ENCODE results near the gene NUP210L. TPM values are rescaled to one million over a fixed set of nuclear protein-coding genes. Genes with fewer than 3 reads are reported as not detected.

The NUP210L gene
- total RNA-seq, 1 experiment from 2014 or later: not detected

- DNase-seq (ENCODE audit: low spot score): peak; percentile 96
Observed at GRCh38 chr1:153967107-153967999, 187.5 kb downstream of the NUP210L start, which contains the start of gene CREB3L4. Gene CREB3L4, plus strand, starts transcription at chr1:153967902. Its CDS starts 624 bp downstream, at chr1:153968526.

DNA sequence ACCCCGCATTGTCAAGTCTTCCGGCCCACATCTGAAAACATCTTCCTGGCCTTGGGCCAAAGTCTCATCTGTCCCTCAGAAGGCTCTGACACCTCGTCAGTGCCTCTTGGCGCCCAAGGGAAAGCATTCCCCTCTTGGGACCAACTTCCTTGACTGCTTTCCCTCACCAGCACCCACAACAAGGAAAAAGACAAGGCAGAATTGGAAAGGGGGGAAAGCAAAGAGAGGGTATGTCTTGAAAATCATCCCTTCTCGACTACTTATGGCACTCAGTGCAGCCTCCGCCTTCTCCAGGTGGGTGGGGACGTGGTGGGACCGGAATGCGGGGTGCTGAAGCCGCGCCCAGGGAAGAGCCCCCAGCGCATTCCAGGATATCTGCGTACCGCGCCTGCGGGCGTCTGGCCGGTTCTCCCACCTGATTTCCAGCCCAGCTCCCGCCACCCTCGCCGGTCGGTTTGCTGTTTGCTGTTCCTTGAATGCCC lies 191.0 kb downstream of the NUP210L start:
- peak; percentile 88 for DNase-seq (ENCODE audit: low spot score)

GRCh38 chr1:153963030-153963849 lies 191.6 kb downstream of the NUP210L start, which contains the start of gene SLC39A1:
Gene SLC39A1, minus strand, starts transcription at chr1:153963537. Its CDS starts 822 bp downstream, at chr1:153962715.
- peak; percentile 98 for DNase-seq (ENCODE audit: low spot score)

- DNase-seq (ENCODE audit: low spot score): peak; percentile 60
Observed at GRCh38 chr1:153962088-153963029, 192.5 kb downstream of the NUP210L start.

- DNase-seq (ENCODE audit: low spot score): no peak
Observed at GRCh38 chr1:153961421-153961820, 193.5 kb downstream of the NUP210L start.

DNA sequence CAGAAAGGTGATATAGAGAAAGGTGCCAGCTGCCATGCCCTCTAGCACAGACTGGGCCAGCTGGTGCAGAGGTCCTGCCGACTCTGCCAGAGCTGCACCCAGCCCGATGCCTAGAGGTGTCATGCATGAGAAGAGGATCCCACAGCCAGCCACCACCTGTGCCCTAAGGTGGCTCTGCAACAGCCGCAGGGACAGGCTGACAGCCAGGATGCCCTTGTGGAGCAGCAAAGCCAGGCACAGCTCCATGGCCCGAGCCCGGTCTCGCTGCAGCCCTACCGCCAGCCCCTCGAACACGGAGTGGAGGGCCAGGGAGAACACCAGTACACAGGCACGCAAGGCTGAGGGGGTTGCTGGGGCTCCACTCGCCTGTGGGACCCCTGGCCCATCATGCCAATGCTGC lies 194.7 kb downstream of the NUP210L start:
- no peak for DNase-seq (ENCODE audit: low spot score)

DNA sequence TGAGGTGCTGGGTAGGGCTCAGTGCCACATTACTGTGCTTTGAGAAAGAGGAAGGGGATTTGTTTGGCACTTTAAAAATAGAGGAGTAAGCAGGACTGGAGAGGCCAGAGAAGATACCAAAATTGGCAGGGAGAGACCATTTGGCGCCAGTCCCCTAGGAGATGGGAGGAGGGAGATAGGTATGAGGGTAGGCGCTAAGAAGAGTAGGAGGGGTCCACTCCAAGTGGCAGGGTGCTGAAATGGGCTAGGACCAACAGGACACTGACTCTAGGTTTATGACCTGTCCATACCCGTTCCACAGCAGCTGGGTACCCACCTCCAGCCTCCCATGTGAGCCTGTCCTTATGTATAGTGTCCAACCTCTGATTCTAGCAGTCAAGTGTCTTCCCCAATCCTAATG lies 195.4 kb downstream of the NUP210L start:
- DNase-seq (ENCODE audit: low spot score): no peak

DNA sequence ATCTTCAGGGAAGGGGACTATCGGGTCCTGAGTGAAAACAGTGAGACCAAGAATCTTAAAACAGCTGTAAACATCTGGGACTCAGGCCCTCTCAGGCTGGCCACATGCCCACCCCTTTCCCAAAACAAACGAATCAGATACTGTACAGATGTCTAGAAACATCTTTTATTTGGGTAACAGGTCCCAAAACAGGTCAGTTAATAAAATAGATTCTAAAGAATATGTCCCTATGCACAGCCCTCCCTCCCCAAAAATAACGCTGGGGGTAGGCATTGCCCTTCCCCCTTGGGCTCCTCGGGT lies 196.0 kb downstream of the NUP210L start:
- DNase-seq (ENCODE audit: low spot score): no peak

DNA sequence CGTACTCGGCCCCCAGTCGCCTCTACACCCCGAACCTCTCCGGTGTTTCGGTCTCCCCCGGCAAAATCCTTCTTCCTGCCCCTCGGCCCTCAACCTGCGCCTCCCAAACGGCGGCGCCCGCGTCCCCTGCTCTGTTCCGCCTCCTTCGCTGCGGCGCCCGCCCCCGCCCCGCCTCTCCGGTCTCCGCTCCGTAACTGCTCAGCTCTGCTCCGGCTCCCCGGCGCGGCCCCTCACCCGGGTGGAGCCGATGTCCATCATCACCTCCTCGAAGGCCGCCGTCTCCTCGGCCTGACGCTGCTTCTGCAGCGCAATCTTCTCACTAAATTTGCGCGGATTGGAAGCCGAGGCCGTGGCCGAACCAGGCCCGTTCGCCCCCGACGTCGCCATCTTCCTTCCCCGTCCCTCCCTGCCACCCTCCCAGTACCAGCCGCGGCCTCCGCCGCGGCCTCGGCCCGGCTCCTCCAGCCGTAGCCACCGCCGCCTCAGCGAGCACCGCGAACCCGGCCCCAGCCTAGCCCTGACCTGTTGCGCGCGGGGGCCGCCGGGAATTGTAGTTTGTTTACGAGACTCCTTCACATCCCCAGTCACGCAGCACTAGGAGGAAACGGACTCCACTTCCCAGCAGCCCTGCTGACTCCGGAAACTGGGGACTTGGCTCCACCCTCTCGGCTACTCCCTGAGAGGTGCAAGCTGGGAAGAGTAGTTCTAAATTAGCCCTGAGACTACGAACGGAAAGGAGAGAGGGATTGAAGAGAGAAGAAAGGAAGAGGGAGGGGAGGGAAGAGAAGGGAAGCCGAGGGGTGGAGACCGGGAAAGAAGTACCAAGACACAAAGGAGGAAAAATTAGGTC lies 196.5 kb downstream of the NUP210L start, which contains the start of gene CRTC2:
TSS of gene CRTC2 (minus strand) at position 502 of the 850 bp plus-strand sequence. CDS start at position 387, 115 bp downstream.
- DNase-seq (ENCODE audit: low spot score): peak; percentile 98

- DNase-seq (ENCODE audit: low spot score): no peak
Observed at GRCh38 chr1:153957744-153958110, 197.1 kb downstream of the NUP210L start.

DNA sequence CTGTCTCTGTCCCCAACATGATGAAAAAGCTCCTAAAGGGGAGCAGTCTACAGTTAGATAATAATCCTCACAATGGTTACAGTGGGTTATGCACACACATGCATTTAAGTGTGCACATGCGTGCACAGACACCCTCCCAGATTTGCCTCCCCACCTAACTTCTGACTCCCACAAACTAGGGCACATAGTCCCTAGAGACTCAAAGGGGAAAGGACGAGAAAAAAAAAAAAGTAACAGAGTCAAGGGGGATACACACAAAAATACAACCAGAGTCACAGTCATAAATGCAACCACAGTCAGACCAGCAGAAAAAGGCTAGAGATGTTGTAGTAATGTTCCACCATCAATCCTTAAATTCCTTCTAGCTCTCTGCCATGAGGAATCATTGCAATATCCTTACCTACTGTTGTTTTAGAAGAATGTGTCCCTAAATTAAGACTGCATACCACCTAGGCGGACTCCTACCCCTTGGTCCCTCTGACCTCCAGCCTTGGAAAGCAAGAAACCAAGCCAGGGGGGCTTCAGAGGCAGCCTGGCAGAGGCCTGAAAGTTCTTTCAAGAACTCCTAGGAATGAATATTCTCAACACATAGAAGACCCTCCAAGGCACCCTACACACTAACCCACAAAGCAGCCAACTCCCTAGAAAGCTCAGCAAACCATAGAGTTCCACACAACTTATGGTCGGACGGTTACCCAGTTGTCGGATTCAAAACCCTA lies 197.7 kb downstream of the NUP210L start:
- DNase-seq (ENCODE audit: low spot score): no peak

DNA sequence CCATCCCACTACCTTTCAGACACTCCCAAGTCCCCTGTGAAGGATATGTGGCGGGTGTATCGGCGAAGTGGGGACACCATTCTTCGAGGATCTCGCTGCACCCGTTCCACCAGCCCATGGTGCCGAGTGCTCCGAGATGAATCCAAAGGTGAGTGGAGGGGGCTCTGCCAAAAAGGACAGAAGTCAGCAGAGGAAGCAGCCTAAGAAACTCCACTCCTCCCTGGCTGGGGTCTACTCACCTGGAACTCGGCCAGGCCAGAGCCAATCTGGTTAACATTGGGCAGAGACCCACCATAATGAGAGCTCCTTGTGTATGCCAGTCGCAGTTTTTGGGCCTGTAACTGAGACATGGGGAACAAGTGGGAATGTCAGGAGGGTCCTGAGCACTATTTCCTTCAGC lies 200.0 kb downstream of the NUP210L start:
- no peak for DNase-seq (ENCODE audit: low spot score)

GRCh38 chr1:153953859-153954365 lies 201.0 kb downstream of the NUP210L start:
- DNase-seq (ENCODE audit: low spot score): no peak

GRCh38 chr1:153951801-153952200 lies 203.1 kb downstream of the NUP210L start:
- DNase-seq (ENCODE audit: low spot score): no peak

DNA sequence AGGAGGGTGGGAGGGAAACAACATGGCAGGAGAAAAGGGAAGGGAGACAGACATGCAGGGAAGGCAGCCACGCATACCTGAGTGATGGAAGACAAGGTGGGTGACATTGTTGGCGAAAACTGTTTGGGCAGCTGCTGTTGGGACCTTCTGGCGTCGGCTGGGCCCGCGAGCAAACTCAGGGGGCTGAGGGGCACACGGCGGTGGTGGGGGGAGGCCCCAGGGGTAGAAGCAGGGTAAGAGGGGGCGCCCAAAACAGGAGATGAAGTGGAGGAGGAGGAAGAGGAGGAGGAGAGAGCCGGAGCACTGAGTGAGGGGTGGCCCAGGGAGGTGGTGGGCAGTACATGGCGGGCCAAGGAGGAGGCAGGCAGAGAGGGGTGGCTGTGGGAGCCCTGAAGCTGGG lies 203.7 kb downstream of the NUP210L start:
- no peak for DNase-seq (ENCODE audit: low spot score)

DNA sequence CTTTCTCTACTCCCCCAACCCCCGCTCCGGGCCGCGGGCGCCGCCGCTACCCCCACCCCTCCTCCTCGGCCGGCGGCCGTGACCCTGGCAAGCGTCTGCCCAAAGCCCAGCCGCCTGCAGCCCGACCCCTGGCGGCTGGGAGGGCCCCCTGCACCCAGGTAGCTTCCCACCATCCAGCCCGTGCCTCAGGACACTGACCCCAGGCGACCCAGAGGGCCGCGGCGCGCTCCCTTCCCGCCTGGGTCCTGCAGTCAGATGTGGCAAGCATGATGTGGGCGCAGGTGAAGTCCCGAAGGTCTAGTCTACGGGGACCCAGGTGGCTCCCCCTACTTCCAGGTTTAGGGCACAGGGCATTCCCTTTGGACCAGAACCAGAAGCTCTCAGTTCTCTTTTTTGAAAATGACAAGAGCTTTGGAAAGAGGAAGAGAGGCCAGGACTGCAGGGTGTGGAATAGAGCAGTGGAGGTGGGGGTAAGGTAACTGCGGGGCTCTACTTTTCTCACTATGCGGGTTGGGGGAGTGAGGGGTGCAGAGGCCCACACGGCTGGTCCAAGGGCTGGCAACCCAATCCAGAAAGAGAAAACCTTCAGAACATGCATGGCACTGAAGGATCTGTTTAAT lies 208.1 kb downstream of the NUP210L start, which contains the start of gene DENND4B:
TSS of gene DENND4B (minus strand) at position 97 of the 620 bp plus-strand sequence. CDS start 2,344 bp downstream, outside the sequence.
- peak; percentile 85 for DNase-seq (ENCODE audit: low spot score)

- peak; percentile 65 for DNase-seq (ENCODE audit: low spot score)
Observed at GRCh38 chr1:153945795-153946621, 208.9 kb downstream of the NUP210L start.
